Dermis microvascular lymphatic vessel endothelial cell (primary cell): ENCODE results near the gene BDH1. TPM values are rescaled to one million over a fixed set of nuclear protein-coding genes. Genes with fewer than 3 reads are reported as not detected.
"Not testable (repeated sequence)": the region's sequence is repeated elsewhere in the genome, so short reads cannot be mapped to it uniquely, and the experiment has no call there.

Experiments
- DNase-seq, 2 donors: peaks; one replicate each; pipeline versions ENCODE4 v3.0.0 to v3.0.0-alpha.2; 2010; ENCODE audit warnings: low read depth in 2 of 2
- total RNA-seq: library from RNA; depleted of rRNA; stranded (reverse); fragments of >200 nt; gene quantifications from 2 replicates; pipeline ENCODE4 v1.2.1, GENCODE V29; 2014

BDH1 gene
- total RNA-seq, 1 donor from 2014 or later: 3.1 TPM

GRCh38 chr3:197521277-197522182 is 34.2 kb downstream of the BDH1 start:
- no peak for DNase-seq

GRCh38 chr3:197520311-197521276 is 35.2 kb downstream of the BDH1 start:
- no peak for DNase-seq

- no peak for DNase-seq
Measured at GRCh38 chr3:197519801-197520211, 36.0 kb downstream of the BDH1 start.

GRCh38 chr3:197518881-197519421 is 36.8 kb downstream of the BDH1 start:
- DNase-seq: no peak

GRCh38 chr3:197517922-197518683 is 37.7 kb downstream of the BDH1 start:
- DNase-seq: not testable (repeated sequence)

GRCh38 chr3:197516890-197517606 is 38.7 kb downstream of the BDH1 start:
- DNase-seq: peak in 1 of 2 donors; percentile 64

GRCh38 chr3:197516517-197516889 is 39.3 kb downstream of the BDH1 start:
- peak in 1 of 2 donors; percentile 53 for DNase-seq

- no peak for DNase-seq
Measured at GRCh38 chr3:197514786-197515355, 40.9 kb downstream of the BDH1 start.

GRCh38 chr3:197513953-197514785 is 41.6 kb downstream of the BDH1 start:
- no peak for DNase-seq

- no peak for DNase-seq
Measured at GRCh38 chr3:197512691-197513571, 42.8 kb downstream of the BDH1 start.

GRCh38 chr3:197511853-197512635 is 43.7 kb downstream of the BDH1 start:
- no peak for DNase-seq

- DNase-seq: no peak
Measured at GRCh38 chr3:197511130-197511529, 44.6 kb downstream of the BDH1 start.

GRCh38 chr3:197510642-197511018 is 45.1 kb downstream of the BDH1 start:
- DNase-seq: no peak

GRCh38 chr3:197508924-197509775 is 46.6 kb downstream of the BDH1 start:
- DNase-seq: no peak

GRCh38 chr3:197508461-197508860 is 47.3 kb downstream of the BDH1 start:
- no peak for DNase-seq

GRCh38 chr3:197508051-197508451 is 47.7 kb downstream of the BDH1 start:
- no peak for DNase-seq
